Measurements from ENCODE around the gene UNC13B.

- TF ChIP-seq POLR2AphosphoS5 (IDR thresholded peaks at IDR 0.05; ENCODE audit: insufficient read depth, low read depth, low read length) (no peak), POLR2A (IDR thresholded peaks at IDR 0.05; ENCODE audit: low read depth, low read length) (no peak), CTCF (IDR thresholded peaks at IDR 0.05; ENCODE audit: extremely low read depth in 1 of 2, insufficient read depth in 1 of 2, low read depth in 1 of 2, low read length in 2 of 2) (no peak), FOS (IDR thresholded peaks at IDR 0.05; ENCODE audit: borderline replicate concordance, insufficient read depth, low read length) (no peak), MAX (IDR thresholded peaks at IDR 0.05; ENCODE audit: insufficient read depth, insufficient read length) (no peak), EZH2 (IDR thresholded peaks at IDR 0.05; ENCODE audit: borderline replicate concordance, low read depth, low read length, severe bottlenecking) (no peak), JUN (IDR thresholded peaks at IDR 0.05; ENCODE audit: borderline replicate concordance, insufficient read depth, insufficient read length, low read depth) (no peak)
Observed at GRCh38 chr9:35340046-35340445, 178.2 kb downstream of the UNC13B start.

Measured in endothelial cell of umbilical vein (primary cell).